Renal pelvis (tissue), 4 donors: Measurements from ENCODE around the gene HK2. TPM values are rescaled to one million over a fixed set of nuclear protein-coding genes. Genes with fewer than 3 reads are reported as not detected.
"Not testable (repeated sequence)": the region's sequence is repeated elsewhere in the genome, so short reads cannot be mapped to it uniquely, and the experiment has no call there.

Experiments
- DNase-seq: peaks from one replicate; pipeline ENCODE4 v3.0.0-alpha.2; 2013
- polyA plus RNA-seq, 3 donors: library from polyadenylated mRNA; unstranded; fragments of 120-200 nt; gene quantifications; one replicate each; pipeline ENCODE4 v1.2.1, GENCODE V29; 2013; ENCODE audit not compliant: insufficient read length in 3 of 3

Gene HK2
- polyA plus RNA-seq, 3 donors = 12.4 to 14.0 (median 12.5) TPM

- DNase-seq = not testable (repeated sequence)
These were observed 21.3 kb downstream of the HK2 start for GRCh38 chr2:74855114-74855707.

- DNase-seq = no peak
These were observed 22.2 kb downstream of the HK2 start for GRCh38 chr2:74856004-74856578.

GRCh38 chr2:74856599-74856998 is 22.7 kb downstream of the HK2 start:
- DNase-seq = no peak

GRCh38 chr2:74857215-74857614 is 23.3 kb downstream of the HK2 start:
- no peak for DNase-seq

GRCh38 chr2:74857725-74858124 is 23.8 kb downstream of the HK2 start:
- DNase-seq = no peak

GRCh38 chr2:74858281-74858680 is 24.4 kb downstream of the HK2 start:
- DNase-seq = no peak

- DNase-seq = no peak
These were observed 26.2 kb downstream of the HK2 start for GRCh38 chr2:74860079-74860478.

GRCh38 chr2:74860521-74860920 is 26.6 kb downstream of the HK2 start:
- DNase-seq = no peak

- no peak for DNase-seq
These were observed 27.6 kb downstream of the HK2 start for GRCh38 chr2:74861531-74861930.

GRCh38 chr2:74862020-74862964 is 28.4 kb downstream of the HK2 start:
- no peak for DNase-seq

- DNase-seq = no peak
These were observed 29.9 kb downstream of the HK2 start for GRCh38 chr2:74863802-74864248.

- DNase-seq = no peak
These were observed 31.1 kb downstream of the HK2 start for GRCh38 chr2:74864728-74865722.

- DNase-seq = peak; percentile 36
These were observed 32.1 kb downstream of the HK2 start for GRCh38 chr2:74865770-74866674.

- peak; percentile 48 for DNase-seq
These were observed 34.1 kb downstream of the HK2 start for GRCh38 chr2:74867841-74868658.

- no peak for DNase-seq
These were observed 35.6 kb downstream of the HK2 start for GRCh38 chr2:74869517-74869916.

- no peak for DNase-seq
These were observed 37.0 kb downstream of the HK2 start for GRCh38 chr2:74870951-74871350.

- DNase-seq = no peak
These were observed 37.5 kb downstream of the HK2 start for GRCh38 chr2:74871414-74871813.

GRCh38 chr2:74872389-74872836 is 38.5 kb downstream of the HK2 start:
- no peak for DNase-seq

GRCh38 chr2:74873012-74873665 is 39.2 kb downstream of the HK2 start:
- no peak for DNase-seq
